ENCODE results near the gene SYNE1.
A peak's percentile ranks its signal among the peaks of the same experiment; 100 is the strongest.

Gene SYNE1

DNA sequence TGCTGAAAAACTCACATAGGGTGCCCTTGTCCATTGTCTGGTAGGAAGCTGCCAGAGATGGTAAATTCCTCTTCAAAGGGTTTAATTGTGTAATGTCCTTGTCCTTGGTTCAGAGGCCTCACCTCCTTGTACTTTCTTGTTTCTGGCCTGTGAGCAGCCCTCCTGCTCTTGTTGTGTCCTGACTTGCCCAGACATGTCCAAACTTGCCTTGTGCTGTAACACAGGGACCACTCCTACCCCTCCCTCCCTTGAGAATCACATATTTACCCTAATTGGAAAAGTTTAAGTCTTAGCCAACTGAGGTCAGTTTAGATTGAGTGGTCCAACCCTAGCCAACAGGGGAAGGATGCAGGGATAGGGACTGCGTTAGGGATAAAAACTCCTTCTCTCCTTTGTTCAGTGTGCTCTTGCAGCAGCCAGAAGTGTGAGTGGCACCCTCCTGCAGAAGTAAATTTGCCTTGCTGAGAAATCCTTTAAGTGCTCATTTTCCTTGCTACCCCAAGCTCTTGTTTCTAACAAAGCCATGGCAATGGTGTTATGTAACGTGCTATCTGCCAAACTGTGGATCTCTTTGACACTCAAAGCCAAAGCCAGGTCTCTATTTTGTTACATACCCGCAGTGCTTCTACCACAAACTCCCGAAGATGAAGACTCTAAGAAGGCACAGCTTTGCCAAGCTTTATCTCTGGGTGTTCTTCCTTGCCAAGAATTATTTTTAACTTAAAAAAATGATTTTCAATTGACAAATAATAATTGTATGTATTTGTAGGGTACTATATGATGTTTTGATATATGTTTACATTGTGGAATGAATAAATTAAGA is 415.1 kb downstream of the SYNE1 start:
- DNase-seq (ENCODE audit: extremely low spot score, insufficient read length, low read depth) (no peak), FAIRE-seq (no peak)

DNA sequence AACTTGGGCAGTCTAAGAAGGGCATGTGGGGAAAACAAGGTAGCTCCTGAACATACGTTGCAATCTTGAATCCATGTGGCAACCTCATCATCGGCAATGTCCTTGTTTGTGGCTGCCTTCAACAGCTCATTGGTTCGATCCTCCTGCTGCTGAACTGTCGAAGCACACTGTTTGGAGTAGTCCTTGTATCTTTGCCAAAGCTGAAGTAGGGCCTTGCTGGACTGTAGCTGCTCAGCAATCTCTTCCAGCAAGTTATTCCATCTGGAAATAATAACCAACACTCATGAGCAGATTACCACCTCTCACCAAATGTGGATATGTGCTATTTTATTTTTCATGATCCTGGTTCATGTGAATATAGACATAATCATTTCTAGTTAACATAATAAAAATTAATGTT is 416.4 kb downstream of the SYNE1 start:
- FAIRE-seq (no peak), DNase-seq (ENCODE audit: extremely low spot score, insufficient read length, low read depth) (no peak)

DNA sequence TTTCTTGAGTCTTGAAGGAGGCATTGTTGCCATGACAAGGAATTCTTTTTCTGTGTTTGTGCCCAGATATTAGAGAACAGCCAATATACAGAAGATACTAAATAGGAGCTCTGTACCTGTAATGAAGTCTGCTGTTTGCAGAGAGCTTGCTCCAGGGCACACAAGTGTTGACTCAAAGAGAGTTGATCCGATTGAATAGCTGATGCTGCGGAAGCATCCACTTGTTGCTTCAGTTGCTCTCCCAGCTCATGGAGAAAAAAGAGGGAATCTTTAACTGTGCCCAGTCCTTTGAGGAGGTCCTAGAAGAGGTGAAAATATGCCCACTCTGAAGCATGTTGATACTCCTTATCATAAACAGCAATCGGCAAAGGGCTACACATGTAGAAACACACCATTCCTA is 418.3 kb downstream of the SYNE1 start:
- DNase-seq (ENCODE audit: extremely low spot score, insufficient read length, low read depth) (no peak), FAIRE-seq (no peak)

DNA sequence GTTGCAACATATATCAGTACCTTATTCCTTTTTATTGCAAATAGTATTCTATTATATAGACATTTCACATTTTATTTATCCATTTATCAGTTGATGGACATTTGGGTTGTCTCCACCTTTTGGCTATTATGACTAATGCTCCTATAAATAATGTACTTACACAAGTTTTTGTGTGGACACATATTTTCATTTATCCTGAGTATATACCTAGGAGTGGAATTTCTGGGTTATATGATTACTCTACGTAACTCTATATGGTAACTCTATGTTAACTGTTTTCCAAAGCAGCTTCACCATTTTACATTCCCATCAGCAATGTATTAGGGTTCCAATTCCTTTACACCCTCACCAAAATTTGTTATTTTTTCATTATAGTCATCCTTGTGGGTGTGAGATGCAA is 424.7 kb downstream of the SYNE1 start:
- FAIRE-seq (no peak), DNase-seq (ENCODE audit: extremely low spot score, insufficient read length, low read depth) (no peak)

DNA sequence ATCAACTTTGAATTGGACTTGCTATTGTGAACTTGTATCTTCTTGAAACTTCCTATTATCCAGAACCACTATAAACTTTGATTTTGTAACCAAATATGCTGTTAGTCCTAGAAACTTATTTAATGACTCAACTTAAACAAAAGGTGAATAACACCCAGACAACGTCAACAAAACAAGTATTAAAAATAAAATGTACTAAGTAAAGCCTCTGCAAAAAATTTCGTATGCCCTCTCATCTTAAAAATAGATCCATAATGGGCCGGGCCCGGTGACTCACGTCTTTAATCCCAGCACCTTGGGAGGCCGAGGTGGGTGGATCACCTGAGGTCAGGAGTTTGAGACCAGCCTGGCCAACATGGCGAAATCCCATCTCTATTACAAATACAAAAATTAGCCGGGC is 428.0 kb downstream of the SYNE1 start:
- no peak for FAIRE-seq
- no peak for DNase-seq (ENCODE audit: extremely low spot score, insufficient read length, low read depth)

DNA sequence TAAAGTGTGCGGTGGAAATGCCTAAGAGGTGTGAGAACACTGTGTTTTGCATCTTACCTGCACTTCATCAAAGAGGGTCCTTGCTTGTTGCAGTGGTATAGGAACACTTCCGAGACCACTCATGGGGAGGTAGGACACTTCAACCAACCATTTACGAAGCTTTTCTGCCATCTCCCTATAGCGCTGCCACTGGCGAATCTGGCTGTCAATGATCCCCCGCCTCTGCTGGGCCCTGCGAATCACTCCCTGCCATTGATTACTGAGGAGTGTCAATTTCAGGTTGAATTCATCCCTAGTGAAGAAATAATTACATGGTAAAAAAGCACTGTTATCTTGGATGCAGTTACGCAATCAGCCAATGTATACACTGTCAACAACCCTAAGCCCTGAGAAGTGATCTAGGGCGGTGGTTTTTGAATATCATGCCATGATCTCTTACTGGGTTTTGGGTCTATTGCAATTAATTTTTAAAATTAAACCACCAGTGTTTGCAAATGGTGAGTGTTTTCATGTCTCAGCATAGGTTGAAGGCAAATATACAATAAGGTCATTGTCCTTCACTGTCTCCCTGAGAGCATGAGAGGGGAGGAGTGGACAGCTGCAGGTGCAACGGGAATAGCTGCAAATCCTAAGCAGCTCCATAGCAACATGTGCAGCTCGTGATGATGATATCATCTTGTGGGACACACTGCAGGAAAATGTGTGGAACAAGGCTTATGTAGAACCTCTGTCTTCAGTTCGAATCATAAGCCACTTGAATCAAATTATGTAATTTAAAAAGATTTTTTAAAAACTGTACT is 429.0 kb downstream of the SYNE1 start:
- no peak for DNase-seq (ENCODE audit: extremely low spot score, insufficient read length, low read depth)
- FAIRE-seq, result no peak

DNA sequence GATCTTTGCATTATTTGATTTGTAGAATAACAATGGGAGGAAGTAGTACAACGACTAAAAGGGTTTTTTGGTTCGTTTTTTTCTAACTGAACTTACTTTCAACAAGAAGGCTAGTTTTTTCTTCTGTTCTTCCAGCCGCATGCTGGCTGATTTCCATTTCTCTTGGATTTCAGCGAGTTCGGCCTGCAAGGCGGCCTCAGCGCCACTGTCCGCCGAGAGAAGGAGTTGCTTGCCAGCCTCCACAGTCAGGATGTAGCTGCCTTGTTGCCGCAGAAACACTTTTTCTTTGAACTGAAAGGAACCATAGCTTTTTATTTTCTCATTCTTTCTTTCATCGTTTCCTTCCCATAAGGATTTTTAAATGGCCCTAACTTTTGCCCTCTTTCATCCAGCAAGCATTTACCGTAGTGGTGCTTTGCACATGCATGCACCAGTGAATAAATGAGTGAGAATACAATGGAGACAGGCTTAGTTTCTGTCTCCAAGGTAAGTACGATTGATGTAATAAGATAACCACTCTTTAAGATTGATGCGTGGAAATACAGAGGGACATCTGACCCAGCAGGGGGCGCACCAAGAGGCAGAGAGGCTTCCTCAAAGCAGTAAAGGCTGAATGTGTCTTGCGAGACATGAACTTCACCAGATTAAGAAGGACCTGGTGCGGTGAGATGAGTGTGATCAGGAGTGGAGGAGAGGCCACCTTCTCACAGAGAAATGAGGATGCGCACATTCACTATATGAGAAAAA is 430.9 kb downstream of the SYNE1 start:
- DNase-seq (ENCODE audit: extremely low spot score, insufficient read length, low read depth) (no peak), FAIRE-seq (no peak)

DNA sequence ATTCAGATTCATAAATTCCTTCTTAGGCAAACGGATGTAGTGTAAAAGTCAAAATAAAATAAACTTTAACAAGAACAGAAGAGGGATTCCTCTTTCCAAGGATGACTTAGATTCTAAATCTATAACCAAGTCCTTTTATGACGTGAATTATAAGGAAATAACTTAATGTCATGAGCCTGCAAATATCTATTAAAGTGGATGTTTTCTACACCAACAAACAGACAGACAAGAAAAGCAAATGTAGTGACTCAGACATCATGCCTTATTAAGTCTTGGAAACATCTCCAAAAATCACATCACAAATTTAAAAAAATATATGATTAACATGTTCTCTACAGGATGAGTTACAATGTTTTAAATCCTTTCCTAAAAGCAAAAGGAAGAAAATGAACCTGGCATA is 432.6 kb downstream of the SYNE1 start:
- DNase-seq (ENCODE audit: extremely low spot score, insufficient read length, low read depth), result no peak
- FAIRE-seq, result no peak

DNA sequence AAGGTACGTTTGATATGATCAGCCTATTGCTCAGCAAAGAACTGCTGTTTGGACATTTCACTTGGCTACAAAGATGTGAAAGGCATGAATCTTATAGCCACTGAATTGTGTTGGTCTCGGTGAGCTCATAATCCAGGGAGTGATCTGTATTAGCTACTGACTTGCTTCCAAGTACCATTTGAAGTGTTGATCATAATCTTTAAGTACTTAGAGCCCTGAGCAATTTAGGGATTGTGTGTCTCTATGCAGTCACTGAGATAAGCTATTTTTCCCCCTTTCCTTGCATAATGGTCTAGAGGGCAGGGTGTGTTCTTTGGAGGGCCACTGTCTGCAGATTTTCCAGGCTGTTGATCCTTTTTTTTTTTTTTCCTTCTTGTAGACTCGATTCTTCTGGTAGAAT is 436.0 kb downstream of the SYNE1 start:
- FAIRE-seq (no peak), DNase-seq (ENCODE audit: extremely low spot score, insufficient read length, low read depth) (no peak)

DNA sequence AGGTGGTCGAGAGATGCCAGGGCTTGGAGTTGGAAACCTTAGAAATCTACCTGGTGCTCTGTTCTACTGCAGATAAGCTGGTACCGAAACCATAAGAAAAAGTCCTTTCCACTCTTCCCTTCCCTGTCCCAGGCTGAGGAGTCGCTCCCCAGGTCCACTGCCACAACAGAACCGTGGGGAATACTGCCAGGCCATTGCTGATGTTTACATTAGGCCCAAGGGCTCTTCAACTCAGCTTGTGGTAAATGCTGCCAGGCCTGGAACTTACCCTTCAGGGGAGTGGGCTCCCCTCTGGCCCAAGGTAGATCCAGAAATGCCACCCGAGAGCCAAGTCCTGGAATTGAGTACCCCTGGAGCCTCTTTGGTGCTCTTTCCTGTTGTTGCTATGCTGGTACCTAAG is 441.3 kb downstream of the SYNE1 start:
- no peak for DNase-seq (ENCODE audit: extremely low spot score, insufficient read length, low read depth)
- no peak for FAIRE-seq

DNA sequence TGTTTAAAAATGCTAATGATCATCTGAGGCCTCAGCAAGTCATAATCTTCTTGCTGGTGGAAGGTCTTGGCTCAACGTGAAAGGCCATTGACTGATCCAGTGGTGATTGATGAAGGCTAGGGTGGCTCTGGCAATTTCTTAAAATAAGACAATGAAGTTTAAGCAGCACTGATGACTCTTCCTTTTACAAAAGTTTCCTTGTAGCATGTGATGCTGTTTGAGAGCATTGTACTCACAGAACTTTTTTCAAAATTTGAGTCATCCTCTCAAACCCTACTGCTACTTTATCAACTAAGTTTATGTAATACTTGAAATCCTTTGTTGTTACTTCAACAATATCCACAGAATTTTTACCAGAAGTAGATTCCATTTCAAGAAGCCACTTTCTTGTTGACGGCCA is 447.4 kb downstream of the SYNE1 start:
- DNase-seq (ENCODE audit: extremely low spot score, insufficient read length, low read depth), result no peak
- no peak for FAIRE-seq

DNA sequence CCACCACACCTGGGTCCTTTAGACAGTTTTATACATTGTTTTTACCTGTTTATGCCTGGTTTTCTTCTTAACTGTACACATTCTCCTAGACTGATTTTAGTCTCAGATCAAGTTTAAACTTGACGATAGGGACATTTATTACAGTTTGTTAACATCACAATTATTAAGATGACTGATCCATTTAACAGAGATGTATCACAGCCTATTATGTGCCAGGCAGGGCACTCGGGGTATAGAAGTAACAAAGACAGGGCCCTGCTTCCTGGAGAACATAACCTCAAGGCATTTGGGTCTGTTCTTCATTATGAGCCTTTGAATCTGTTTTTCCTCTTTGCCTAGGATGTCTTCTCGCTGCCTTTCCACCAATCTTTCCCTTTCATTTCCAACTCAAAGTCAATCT is 449.2 kb downstream of the SYNE1 start:
- DNase-seq (ENCODE audit: extremely low spot score, insufficient read length, low read depth) (no peak), FAIRE-seq (no peak)

DNA sequence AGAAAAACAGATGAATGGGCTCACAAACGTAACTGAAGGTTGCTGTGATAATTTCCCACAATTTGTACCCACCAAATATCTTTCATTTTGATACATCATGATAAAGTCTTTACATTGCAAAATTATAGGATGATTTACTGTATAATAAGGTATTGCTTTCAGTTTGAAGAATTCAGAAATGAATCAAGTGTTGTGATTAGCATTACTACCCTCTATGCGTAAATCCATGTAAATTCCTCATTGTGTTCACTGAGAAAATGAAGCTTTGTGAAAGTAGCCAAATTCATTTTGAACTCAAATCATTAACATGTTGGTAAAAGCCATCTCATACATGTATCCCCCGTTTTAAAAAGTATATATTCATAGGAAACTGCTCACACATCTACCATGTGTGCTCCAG is 450.3 kb downstream of the SYNE1 start:
- DNase-seq (ENCODE audit: extremely low spot score, insufficient read length, low read depth) (no peak), FAIRE-seq (no peak)

DNA sequence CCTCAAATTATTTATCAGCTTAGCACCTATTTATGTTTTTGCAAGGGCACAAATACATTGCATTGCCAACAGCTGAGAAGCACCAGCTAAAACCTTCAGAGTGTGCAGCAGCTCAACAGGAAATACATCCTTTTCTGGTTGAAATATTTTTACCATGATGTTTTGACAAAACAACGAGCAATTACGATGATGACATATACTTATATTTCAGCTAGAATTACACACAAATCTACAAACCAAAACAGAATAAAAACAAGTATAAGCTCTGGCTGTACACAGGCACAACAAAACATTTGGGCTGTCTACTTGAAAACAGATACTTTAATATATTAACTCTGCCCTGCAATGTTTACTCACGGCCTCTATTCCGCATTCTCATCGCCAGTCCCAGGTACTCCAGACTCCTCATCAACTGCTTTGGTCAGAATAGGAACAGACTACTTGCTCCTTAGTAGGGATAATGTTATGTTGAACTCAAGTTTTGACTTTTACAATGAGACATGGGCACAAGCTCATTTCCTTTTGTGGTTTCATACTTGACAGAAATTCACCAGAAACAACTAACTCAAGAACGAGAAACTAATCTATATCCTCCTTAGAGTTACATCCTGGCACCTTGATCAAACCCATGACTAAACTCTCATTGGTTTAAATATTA is 452.1 kb downstream of the SYNE1 start:
- DNase-seq (ENCODE audit: extremely low spot score, insufficient read length, low read depth) (no peak), FAIRE-seq (peak; percentile 81)

DNA sequence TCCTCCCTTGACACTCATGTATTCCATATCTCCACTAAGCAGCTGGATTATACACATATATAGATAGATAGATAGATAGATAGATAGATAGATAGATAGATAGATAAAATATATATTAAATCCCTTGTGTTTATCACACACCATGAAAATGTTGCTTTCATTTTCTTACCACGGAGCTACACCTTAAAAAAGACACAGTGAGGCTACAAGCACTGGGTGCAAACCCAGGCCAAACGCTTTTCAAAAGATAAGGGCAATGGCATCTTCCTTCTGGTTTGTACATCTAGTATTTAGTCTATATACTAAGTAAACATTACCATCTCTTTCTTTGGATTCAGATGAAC is 452.6 kb downstream of the SYNE1 start:
- FAIRE-seq (no peak), DNase-seq (ENCODE audit: extremely low spot score, insufficient read length, low read depth) (no peak)

DNA sequence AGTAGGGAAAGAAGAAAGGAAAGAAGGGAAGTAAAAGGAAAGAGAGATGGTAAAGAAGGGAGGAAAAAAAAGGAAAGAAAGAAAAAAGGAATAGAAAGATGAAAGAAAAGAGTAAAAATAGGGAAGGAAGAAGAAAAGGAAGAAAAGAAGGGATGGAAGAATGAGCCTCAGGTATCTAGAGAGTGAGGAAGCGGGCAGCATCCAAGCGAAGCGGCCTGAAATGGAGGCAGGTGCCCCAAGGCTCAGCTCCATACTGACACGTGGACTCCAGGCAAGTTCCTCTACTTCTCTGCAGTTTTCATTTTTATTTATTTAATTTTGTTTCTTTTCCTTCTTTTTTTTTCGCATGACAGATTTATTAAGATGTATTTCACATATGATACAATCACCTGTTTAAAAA is 456.6 kb downstream of the SYNE1 start:
- FAIRE-seq (no peak), DNase-seq (ENCODE audit: extremely low spot score, insufficient read length, low read depth) (no peak)

DNA sequence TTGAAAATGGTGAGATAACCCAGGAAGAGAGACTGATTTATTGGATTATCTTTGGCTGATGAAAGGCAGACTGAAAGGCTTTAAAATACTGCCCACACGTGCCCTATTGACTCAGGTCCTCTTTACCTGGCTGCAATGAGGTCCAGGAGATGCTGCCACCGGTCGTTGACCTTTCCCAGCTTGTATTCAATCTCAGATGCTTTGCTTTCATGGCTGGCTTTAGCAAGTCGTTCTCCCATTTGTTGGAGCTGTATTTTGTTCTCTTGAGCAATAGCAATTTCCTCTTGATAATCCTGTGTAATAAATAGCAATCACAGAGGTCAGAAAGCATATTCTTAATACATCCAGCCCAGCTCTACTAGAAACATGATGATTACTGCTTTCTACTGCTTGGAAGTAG is 460.9 kb downstream of the SYNE1 start:
- FAIRE-seq (no peak), DNase-seq (ENCODE audit: extremely low spot score, insufficient read length, low read depth) (no peak)

DNA sequence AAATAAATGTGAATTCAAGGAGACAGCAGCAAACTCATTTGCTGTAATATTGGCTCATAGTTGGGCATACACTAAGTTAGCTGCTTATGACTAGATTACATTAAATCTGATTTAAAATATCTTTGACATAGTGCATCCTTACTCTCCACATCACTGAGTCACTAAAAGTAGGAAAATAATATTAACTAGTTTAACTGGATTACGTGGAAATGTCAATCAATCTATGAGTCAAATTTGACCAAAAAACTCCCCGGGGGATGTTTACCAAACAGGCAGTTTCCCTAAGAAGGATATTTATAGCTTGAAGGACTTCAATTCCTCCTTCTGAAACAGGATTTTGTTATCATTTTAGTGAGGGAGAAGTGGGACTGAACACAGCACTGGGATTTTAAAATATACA is 463.2 kb downstream of the SYNE1 start:
- FAIRE-seq, result no peak
- DNase-seq (ENCODE audit: extremely low spot score, insufficient read length, low read depth), result no peak

DNA sequence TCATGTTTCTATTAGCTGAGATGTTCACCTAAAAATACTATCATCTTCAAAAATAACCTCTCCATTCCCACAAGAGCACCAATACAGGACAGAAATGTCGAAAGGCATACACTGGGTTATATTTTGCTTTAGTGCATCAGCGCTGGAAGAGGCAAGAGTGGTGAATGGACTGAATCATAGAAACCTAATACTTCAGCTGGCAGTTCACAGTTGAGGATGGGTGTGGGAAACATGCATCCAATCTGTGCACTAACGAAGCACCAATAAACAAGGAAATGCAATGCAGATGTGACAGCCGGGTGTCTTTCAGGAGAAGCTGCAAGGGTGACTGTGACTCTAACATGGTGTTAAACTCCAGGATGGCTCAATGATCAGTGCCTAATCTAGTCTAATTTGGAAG is 463.8 kb downstream of the SYNE1 start:
- DNase-seq (ENCODE audit: extremely low spot score, insufficient read length, low read depth) (no peak), FAIRE-seq (no peak)
